Lower leg skin (tissue), 4 donors: ENCODE measurements around the gene NCKAP5L. TPM values are rescaled to one million over a fixed set of nuclear protein-coding genes. Genes with fewer than 3 reads are reported as not detected.

ENCODE experiments used
- DNase-seq, 2 donors: peaks; one replicate each; pipeline ENCODE4 v3.0.0-alpha.2; 2019; ENCODE audit warnings: low spot score in 2 of 2
- H3K4me3 ChIP-seq: fragments of 200-600 bp; sonication (generic); 2 replicates; pipeline ENCODE4 v1.5.1; 2017; ENCODE audit warnings: mild to moderate bottlenecking, low read depth; ENCODE audit not compliant: poor library complexity, severe bottlenecking
- CTCF ChIP-seq, 3 donors: fragments of 450-650 bp; IDR thresholded peaks; one replicate each; pipeline ENCODE4 v1.5.1; 2016; ENCODE audit warnings: antibody characterized with exemption in 3 of 3, mild to moderate bottlenecking in 3 of 3, moderate library complexity in 2 of 3
- POLR2A ChIP-seq, 2 donors: fragments of 450-650 bp; IDR thresholded peaks; one replicate each; pipeline ENCODE4 v1.6.1; 2016 to 2017; ENCODE audit warnings: antibody characterized with exemption in 2 of 2, mild to moderate bottlenecking in 1 of 2, moderate library complexity in 1 of 2
- WGBS, 2 donors: methylation state at CpG; one replicate each; pipeline ENCODE4 v1.1.5; 2018; 5-methylcytosine and 5-hydroxymethylcytosine counted together
- intact Hi-C: fragments of 100-400 bp; cut with DNase I; formaldehyde crosslinking; loops from one replicate; pipeline ENCODE4 v1.15.0; 2023; ENCODE audit warnings: low total_unique reads
- total RNA-seq, 4 donors: library from RNA; depleted of rRNA; stranded (reverse); fragments of >200 nt; gene quantifications; one replicate each; pipeline ENCODE4 v1.1.0, GENCODE V29; 2016

Gene NCKAP5L
- total RNA-seq, 4 donors from 2014 or later = 6.1 to 12.9 (median 9.0) TPM

GRCh38 chr12:49796606-49797448 is 31.4 kb downstream of the NCKAP5L start:
- no peak overlapping the region for H3K4me3 ChIP-seq
- DNase-seq = no peak
- 87 to 94% methylated on average over 8 to 11 of the region's 17 CpGs for WGBS, 2 donors
- TF ChIP-seq POLR2A (IDR thresholded peaks at IDR 0.05) = no peak
- no peak for TF ChIP-seq CTCF (IDR thresholded peaks at IDR 0.05)
- intact Hi-C loops = no loop called here

GRCh38 chr12:49796155-49796554 is 32.1 kb downstream of the NCKAP5L start:
- no peak overlapping the region for H3K4me3 ChIP-seq
- 93 to 94% methylated on average over 8 to 9 of the region's 12 CpGs for WGBS, 2 donors
- TF ChIP-seq POLR2A (IDR thresholded peaks at IDR 0.05) (no peak), CTCF (IDR thresholded peaks at IDR 0.05) (no peak)
- intact Hi-C loops = no loop called here
- no peak for DNase-seq

GRCh38 chr12:49795654-49796105 is 32.5 kb downstream of the NCKAP5L start:
- TF ChIP-seq POLR2A (IDR thresholded peaks at IDR 0.05) = no peak
- no peak for TF ChIP-seq CTCF (IDR thresholded peaks at IDR 0.05)
- intact Hi-C loops = no loop called here
- H3K4me3 ChIP-seq = no peak overlapping the region
- DNase-seq = no peak
- 83 to 86% methylated on average over 11 to 12 of the region's 12 CpGs for WGBS, 2 donors

- no peak for DNase-seq
- TF ChIP-seq CTCF (IDR thresholded peaks at IDR 0.05) (no peak), POLR2A (IDR thresholded peaks at IDR 0.05) (no peak)
- no peak overlapping the region for H3K4me3 ChIP-seq
- 89% methylated on average over 22 to 23 of the region's 32 CpGs for WGBS, 2 donors
- intact Hi-C loops = no loop called here
These were observed 33.2 kb downstream of the NCKAP5L start for GRCh38 chr12:49794811-49795653.

GRCh38 chr12:49794021-49794420 is 34.2 kb downstream of the NCKAP5L start:
- no peak overlapping the region for H3K4me3 ChIP-seq
- TF ChIP-seq CTCF (IDR thresholded peaks at IDR 0.05) = no peak
- TF ChIP-seq POLR2A (IDR thresholded peaks at IDR 0.05) = no peak
- intact Hi-C loops = no loop called here
- WGBS, 2 donors = 88 to 89% methylated on average over 5 of the region's 5 CpGs
- DNase-seq = no peak
